Lower leg skin (tissue), 3 donors: Measurements from ENCODE around the gene SPRED3.

Experiments used
- POLR2A ChIP-seq, 2 donors: fragments of 450-650 bp; IDR thresholded peaks; one replicate each; pipeline ENCODE4 v1.6.1; 2016 to 2017; ENCODE audit warnings: antibody characterized with exemption in 2 of 2, mild to moderate bottlenecking in 1 of 2, moderate library complexity in 1 of 2
- TF ChIP-seq, protein P1 (sequence below), 3 donors: fragments of 450-650 bp; IDR thresholded peaks; one replicate each; pipeline ENCODE4 v1.5.1; 2016; ENCODE audit warnings: antibody characterized with exemption in 3 of 3, mild to moderate bottlenecking in 3 of 3, moderate library complexity in 2 of 3

DNA sequence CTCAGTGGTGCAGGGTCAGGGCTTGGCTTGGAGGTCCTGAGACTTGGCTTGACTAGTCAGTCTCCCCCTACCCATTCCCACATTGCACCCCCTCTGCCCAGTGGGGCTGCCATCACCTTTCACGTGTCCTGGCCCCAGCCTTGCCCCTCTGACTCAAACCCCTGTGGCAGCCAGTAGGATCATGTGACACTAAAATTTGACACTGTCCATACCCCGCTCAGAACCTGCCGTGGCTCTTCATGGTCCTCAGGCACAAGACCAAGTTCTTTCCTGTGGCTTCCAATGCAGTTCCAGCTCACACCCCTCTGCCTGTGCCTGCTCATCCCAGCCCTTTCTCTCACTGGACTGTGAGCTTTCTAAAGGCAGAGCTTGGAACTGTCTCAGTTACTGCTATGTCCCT is 11.9 kb upstream of the SPRED3 start:
- TF ChIP-seq, protein P1, sequence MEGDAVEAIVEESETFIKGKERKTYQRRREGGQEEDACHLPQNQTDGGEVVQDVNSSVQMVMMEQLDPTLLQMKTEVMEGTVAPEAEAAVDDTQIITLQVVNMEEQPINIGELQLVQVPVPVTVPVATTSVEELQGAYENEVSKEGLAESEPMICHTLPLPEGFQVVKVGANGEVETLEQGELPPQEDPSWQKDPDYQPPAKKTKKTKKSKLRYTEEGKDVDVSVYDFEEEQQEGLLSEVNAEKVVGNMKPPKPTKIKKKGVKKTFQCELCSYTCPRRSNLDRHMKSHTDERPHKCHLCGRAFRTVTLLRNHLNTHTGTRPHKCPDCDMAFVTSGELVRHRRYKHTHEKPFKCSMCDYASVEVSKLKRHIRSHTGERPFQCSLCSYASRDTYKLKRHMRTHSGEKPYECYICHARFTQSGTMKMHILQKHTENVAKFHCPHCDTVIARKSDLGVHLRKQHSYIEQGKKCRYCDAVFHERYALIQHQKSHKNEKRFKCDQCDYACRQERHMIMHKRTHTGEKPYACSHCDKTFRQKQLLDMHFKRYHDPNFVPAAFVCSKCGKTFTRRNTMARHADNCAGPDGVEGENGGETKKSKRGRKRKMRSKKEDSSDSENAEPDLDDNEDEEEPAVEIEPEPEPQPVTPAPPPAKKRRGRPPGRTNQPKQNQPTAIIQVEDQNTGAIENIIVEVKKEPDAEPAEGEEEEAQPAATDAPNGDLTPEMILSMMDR (IDR thresholded peaks at IDR 0.05), result no peak
- TF ChIP-seq POLR2A (IDR thresholded peaks at IDR 0.05), result no peak
